ENCODE measurements around the gene CIT. TPM values are rescaled to one million over a fixed set of nuclear protein-coding genes. Genes with fewer than 3 reads are reported as not detected.

Gene CIT
- total RNA-seq, 1 experiment from 2014 or later, result 67.9 TPM

GRCh38 chr12:119841433-119842210, 35.5 kb downstream of the CIT start:
- no TSS peak for BruUV-seq (replicated peaks)
- H3K4me1 ChIP-seq (ENCODE audit: control insufficient read depth, insufficient read depth, low read length), result no peaks in the 10 kb centered on the region
- DNase-seq (ENCODE audit: low read depth, low spot score) (no peak), ATAC-seq (no peak)
- ChIA-PET CTCF (no interaction called here), POLR2A (no interaction called here)
- no peaks in the 10 kb centered on the region for H3K36me3 ChIP-seq (ENCODE audit: control insufficient read depth, insufficient read depth, low read length)
- no peak overlapping the region for H3K4me3 ChIP-seq (ENCODE audit: low read depth in 2 of 2, low read length in 2 of 2)
- TF ChIP-seq REST (IDR thresholded peaks at IDR 0.05; ENCODE audit: insufficient read depth in 1 of 2, low read depth in 2 of 2, low read length in 1 of 2), result no peak
- TF ChIP-seq TCF7L2 (IDR thresholded peaks at IDR 0.05; ENCODE audit: low read depth, low read length), result no peak
- TF ChIP-seq CTCF (IDR thresholded peaks at IDR 0.05), result no peak
- TF ChIP-seq SIN3A (IDR thresholded peaks at IDR 0.05; ENCODE audit: borderline replicate concordance, insufficient read depth, low read depth, low read length), result no peak
- TF ChIP-seq POLR2AphosphoS5 (IDR thresholded peaks at IDR 0.05; ENCODE audit: low read depth, low read length), result no peak
- no peaks in the 10 kb centered on the region for H3K27me3 ChIP-seq (ENCODE audit: control insufficient read depth, insufficient read depth, low read length)
- intact Hi-C loops (cut with micrococcal nuclease; ENCODE audit: unreplicated experiment) (no loop called here), in situ Hi-C loops (cut with HindIII; ENCODE audit: low pct_unique_long_range_greater_than_20kb, low sequenced_read_pairs) (no loop called here)
- H3K27ac ChIP-seq (ENCODE audit: low read length), result no peak overlapping the region
- no peaks in the 10 kb centered on the region for H3K9me3 ChIP-seq (ENCODE audit: control insufficient read depth, insufficient read depth, low read depth, low read length)

GRCh38 chr12:119840582-119840981, 36.5 kb downstream of the CIT start:
- intact Hi-C loops (cut with micrococcal nuclease; ENCODE audit: unreplicated experiment) (no loop called here), in situ Hi-C loops (cut with HindIII; ENCODE audit: low pct_unique_long_range_greater_than_20kb, low sequenced_read_pairs) (no loop called here)
- POLR2A ChIA-PET, result interaction anchor here (0.6 kb wide), 1 partner anchor 20 kb away, joined by 3 read pairs; no protein-coding TSS in a partner anchor
- TF ChIP-seq SIN3A (IDR thresholded peaks at IDR 0.05; ENCODE audit: borderline replicate concordance, insufficient read depth, low read depth, low read length), result no peak
- TF ChIP-seq POLR2AphosphoS5 (IDR thresholded peaks at IDR 0.05; ENCODE audit: low read depth, low read length), result no peak
- TF ChIP-seq TCF7L2 (IDR thresholded peaks at IDR 0.05; ENCODE audit: low read depth, low read length), result no peak
- no peak for TF ChIP-seq CTCF (IDR thresholded peaks at IDR 0.05)
- TF ChIP-seq REST (IDR thresholded peaks at IDR 0.05; ENCODE audit: insufficient read depth in 1 of 2, low read depth in 2 of 2, low read length in 1 of 2), result no peak
- no peaks in the 10 kb centered on the region for H3K36me3 ChIP-seq (ENCODE audit: control insufficient read depth, insufficient read depth, low read length)
- H3K4me3 ChIP-seq (ENCODE audit: low read depth in 2 of 2, low read length in 2 of 2), result no peak overlapping the region
- H3K9me3 ChIP-seq (ENCODE audit: control insufficient read depth, insufficient read depth, low read depth, low read length), result no peaks in the 10 kb centered on the region
- no peak for DNase-seq (ENCODE audit: low read depth, low spot score)
- H3K27me3 ChIP-seq (ENCODE audit: control insufficient read depth, insufficient read depth, low read length), result no peaks in the 10 kb centered on the region
- H3K27ac ChIP-seq (ENCODE audit: low read length), result no peak overlapping the region
- CTCF ChIA-PET, result no interaction called here
- BruUV-seq (replicated peaks), result no TSS peak
- no peak for ATAC-seq
- H3K4me1 ChIP-seq (ENCODE audit: control insufficient read depth, insufficient read depth, low read length), result no peaks in the 10 kb centered on the region
